Measurements from ENCODE around the gene GDF15. TPM values are rescaled to one million over a fixed set of nuclear protein-coding genes. Genes with fewer than 3 reads are reported as not detected.
A peak's percentile ranks its signal among the peaks of the same experiment; 100 is the strongest.
"Not testable (repeated sequence)": the region's sequence is repeated elsewhere in the genome, so short reads cannot be mapped to it uniquely, and the experiment has no call there.

Gene GDF15
- total RNA-seq, 2 donors from 2014 or later: 0.29 to 0.85 TPM

- Mint-ChIP-seq H3K36me3 (ENCODE audit: low read depth) (peaks cover 10% of the 10 kb centered on the region), H3K27me3 (no peaks in the 10 kb centered on the region), H3K27ac (no peak overlapping the region), H3K4me3 (no peak overlapping the region), H3K4me1 (peaks cover 16% of the 10 kb centered on the region)
- DNase-seq (no peak), ATAC-seq (no peak)
- no peaks in the 10 kb centered on the region for H3K9me3 ChIP-seq (ENCODE audit: control insufficient read depth, low read length, poor library complexity, severe bottlenecking)
Observed at GRCh38 chr19:18349524-18350128, 36.3 kb upstream of the GDF15 start.

- H3K27me3 Mint-ChIP-seq: no peaks in the 10 kb centered on the region
- no peak overlapping the region for H3K27ac Mint-ChIP-seq
- H3K9me3 ChIP-seq (ENCODE audit: control insufficient read depth, low read length, poor library complexity, severe bottlenecking): no peaks in the 10 kb centered on the region
- H3K4me3 Mint-ChIP-seq: no peak overlapping the region
- H3K4me1 Mint-ChIP-seq: peaks cover 16% of the 10 kb centered on the region
- ATAC-seq (no peak), DNase-seq (no peak)
- peaks cover 10% of the 10 kb centered on the region for H3K36me3 Mint-ChIP-seq (ENCODE audit: low read depth)
Observed at GRCh38 chr19:18350490-18350889, 35.5 kb upstream of the GDF15 start.

- H3K9me3 ChIP-seq (ENCODE audit: control insufficient read depth, low read length, poor library complexity, severe bottlenecking): no peaks in the 10 kb centered on the region
- DNase-seq: no peak
- peaks cover 12% of the 10 kb centered on the region for H3K4me1 Mint-ChIP-seq
- no peak overlapping the region for H3K27ac Mint-ChIP-seq
- no peaks in the 10 kb centered on the region for H3K27me3 Mint-ChIP-seq
- no peak for ATAC-seq
- no peak overlapping the region for H3K4me3 Mint-ChIP-seq
- peaks cover 7% of the 10 kb centered on the region for H3K36me3 Mint-ChIP-seq (ENCODE audit: low read depth)
Observed at GRCh38 chr19:18351544-18351943, 34.4 kb upstream of the GDF15 start.

- DNase-seq: no peak
- no peak for ATAC-seq
- Mint-ChIP-seq H3K4me3 (no peak overlapping the region), H3K27ac (no peak overlapping the region), H3K36me3 (ENCODE audit: low read depth) (peaks cover 2% of the 10 kb centered on the region), H3K27me3 (no peaks in the 10 kb centered on the region), H3K4me1 (peaks cover 3% of the 10 kb centered on the region)
- H3K9me3 ChIP-seq (ENCODE audit: control insufficient read depth, low read length, poor library complexity, severe bottlenecking): no peaks in the 10 kb centered on the region
Observed at GRCh38 chr19:18353378-18354005, 32.5 kb upstream of the GDF15 start.

GRCh38 chr19:18354743-18355142 is 31.2 kb upstream of the GDF15 start:
- not testable (repeated sequence) for H3K4me1 Mint-ChIP-seq; H3K36me3 Mint-ChIP-seq (ENCODE audit: low read depth)

GRCh38 chr19:18357041-18357440 is 28.9 kb upstream of the GDF15 start:
- ATAC-seq (no peak), DNase-seq (no peak)
- H3K27me3 Mint-ChIP-seq: no peaks in the 10 kb centered on the region
- peaks cover 8% of the 10 kb centered on the region for H3K36me3 Mint-ChIP-seq (ENCODE audit: low read depth)
- no peaks in the 10 kb centered on the region for H3K4me1 Mint-ChIP-seq
- no peak overlapping the region for H3K27ac Mint-ChIP-seq
- no peak overlapping the region for H3K4me3 Mint-ChIP-seq
- no peaks in the 10 kb centered on the region for H3K9me3 ChIP-seq (ENCODE audit: control insufficient read depth, low read length, poor library complexity, severe bottlenecking)

More at GRCh38 chr19:18354743-18355142, 31.2 kb upstream of the GDF15 start:
- not testable (repeated sequence) for H3K9me3 ChIP-seq (ENCODE audit: control insufficient read depth, low read length, poor library complexity, severe bottlenecking); ATAC-seq; DNase-seq; H3K27me3 Mint-ChIP-seq; H3K27ac Mint-ChIP-seq; H3K4me3 Mint-ChIP-seq

GRCh38 chr19:18361646-18362045 is 24.3 kb upstream of the GDF15 start:
- ATAC-seq (no peak), DNase-seq (no peak)
- Mint-ChIP-seq H3K4me1 (no peaks in the 10 kb centered on the region), H3K36me3 (ENCODE audit: low read depth) (peaks cover 8% of the 10 kb centered on the region), H3K4me3 (no peak overlapping the region), H3K27ac (no peak overlapping the region), H3K27me3 (no peaks in the 10 kb centered on the region)
- H3K9me3 ChIP-seq (ENCODE audit: control insufficient read depth, low read length, poor library complexity, severe bottlenecking): no peaks in the 10 kb centered on the region

GRCh38 chr19:18362934-18363542 is 22.9 kb upstream of the GDF15 start:
- peaks cover 8% of the 10 kb centered on the region for H3K36me3 Mint-ChIP-seq (ENCODE audit: low read depth)
- no peaks in the 10 kb centered on the region for H3K9me3 ChIP-seq (ENCODE audit: control insufficient read depth, low read length, poor library complexity, severe bottlenecking)
- no peak overlapping the region for H3K27ac Mint-ChIP-seq
- peaks cover 3% of the 10 kb centered on the region for H3K4me1 Mint-ChIP-seq
- ATAC-seq: no peak
- H3K4me3 Mint-ChIP-seq: no peak overlapping the region
- DNase-seq: no peak
- H3K27me3 Mint-ChIP-seq: no peaks in the 10 kb centered on the region

- peaks cover 8% of the 10 kb centered on the region for H3K36me3 Mint-ChIP-seq (ENCODE audit: low read depth)
- peak overlapping the region; percentile 56 for H3K27ac Mint-ChIP-seq
- no peak for ATAC-seq
Observed at GRCh38 chr19:18363787-18364186, 22.2 kb upstream of the GDF15 start.

GRCh38 chr19:18364277-18364825 is 21.6 kb upstream of the GDF15 start:
- H3K36me3 Mint-ChIP-seq (ENCODE audit: low read depth); H3K9me3 ChIP-seq (ENCODE audit: control insufficient read depth, low read length, poor library complexity, severe bottlenecking); DNase-seq; H3K27me3 Mint-ChIP-seq; ATAC-seq; H3K4me1 Mint-ChIP-seq; H3K4me3 Mint-ChIP-seq: not testable (repeated sequence)
- peak overlapping the region; percentile 56 for H3K27ac Mint-ChIP-seq

More at GRCh38 chr19:18363787-18364186, 22.2 kb upstream of the GDF15 start:
- H3K9me3 ChIP-seq (ENCODE audit: control insufficient read depth, low read length, poor library complexity, severe bottlenecking): no peaks in the 10 kb centered on the region
- Mint-ChIP-seq H3K4me3 (no peak overlapping the region), H3K4me1 (peaks cover 3% of the 10 kb centered on the region), H3K27me3 (no peaks in the 10 kb centered on the region)
- no peak for DNase-seq

GRCh38 chr19:18364826-18365528 is 21.0 kb upstream of the GDF15 start:
- DNase-seq (no peak), ATAC-seq (no peak)
- H3K9me3 ChIP-seq (ENCODE audit: control insufficient read depth, low read length, poor library complexity, severe bottlenecking): no peaks in the 10 kb centered on the region
- Mint-ChIP-seq H3K27me3 (no peaks in the 10 kb centered on the region), H3K27ac (no peak overlapping the region), H3K36me3 (ENCODE audit: low read depth) (peaks cover 4% of the 10 kb centered on the region), H3K4me3 (no peak overlapping the region), H3K4me1 (peaks cover 3% of the 10 kb centered on the region)

GRCh38 chr19:18366021-18366435 is 19.9 kb upstream of the GDF15 start:
- Mint-ChIP-seq H3K27me3 (no peaks in the 10 kb centered on the region), H3K4me3 (no peak overlapping the region), H3K4me1 (peaks cover 3% of the 10 kb centered on the region), H3K27ac (no peak overlapping the region), H3K36me3 (ENCODE audit: low read depth) (peaks cover 4% of the 10 kb centered on the region)
- ATAC-seq (no peak), DNase-seq (no peak)
- no peaks in the 10 kb centered on the region for H3K9me3 ChIP-seq (ENCODE audit: control insufficient read depth, low read length, poor library complexity, severe bottlenecking)

Measured in T-helper 17 cell (primary cell).